GM20431 (cell line): ENCODE data around the gene PRR5.

Experiments
- in situ Hi-C: fragments of 300-500 bp; cut with MseI, MboI; formaldehyde crosslinking; loops from one replicate; pipeline ENCODE4 v1.15.0; 2020; ENCODE audit warnings: low sequenced_read_pairs; ENCODE audit not compliant: unreplicated experiment

The PRR5 gene

GRCh38 chr22:44710474-44711240 lies 8.7 kb downstream of the PRR5 start:
- in situ Hi-C loops, result no loop called here

- in situ Hi-C loops, result no loop called here
Observed at GRCh38 chr22:44711241-44711560, 9.2 kb downstream of the PRR5 start.

GRCh38 chr22:44711690-44712555 lies 9.9 kb downstream of the PRR5 start:
- in situ Hi-C loops, result no loop called here

GRCh38 chr22:44712962-44713361 lies 11.0 kb downstream of the PRR5 start:
- in situ Hi-C loops, result no loop called here

- in situ Hi-C loops, result no loop called here
Observed at GRCh38 chr22:44714703-44715350, 12.8 kb downstream of the PRR5 start.

- in situ Hi-C loops, result no loop called here
Observed at GRCh38 chr22:44718418-44718817, 16.4 kb downstream of the PRR5 start.

GRCh38 chr22:44719586-44720368 lies 17.8 kb downstream of the PRR5 start:
- in situ Hi-C loops, result no loop called here

GRCh38 chr22:44721213-44721612 lies 19.2 kb downstream of the PRR5 start:
- in situ Hi-C loops, result no loop called here

- in situ Hi-C loops, result no loop called here
Observed at GRCh38 chr22:44722611-44723010, 20.6 kb downstream of the PRR5 start.

GRCh38 chr22:44723801-44724200 lies 21.8 kb downstream of the PRR5 start:
- in situ Hi-C loops, result no loop called here

GRCh38 chr22:44724416-44724815 lies 22.4 kb downstream of the PRR5 start:
- in situ Hi-C loops, result no loop called here

- in situ Hi-C loops, result no loop called here
Observed at GRCh38 chr22:44724859-44725258, 22.9 kb downstream of the PRR5 start.

GRCh38 chr22:44726439-44726838 lies 24.4 kb downstream of the PRR5 start:
- in situ Hi-C loops, result no loop called here

- in situ Hi-C loops, result no loop called here
Observed at GRCh38 chr22:44727148-44727547, 25.1 kb downstream of the PRR5 start.

GRCh38 chr22:44727709-44728108 lies 25.7 kb downstream of the PRR5 start:
- in situ Hi-C loops, result no loop called here

- in situ Hi-C loops, result no loop called here
Observed at GRCh38 chr22:44728761-44729324, 26.8 kb downstream of the PRR5 start.

GRCh38 chr22:44729391-44730021 lies 27.5 kb downstream of the PRR5 start:
- in situ Hi-C loops, result loop anchor here (5.0 kb wide), 1 partner anchor 32 kb away; no protein-coding TSS in a partner anchor

- in situ Hi-C loops, result loop anchor here (5.0 kb wide), 1 partner anchor 33 kb away; no protein-coding TSS in a partner anchor
Observed at GRCh38 chr22:44730022-44730393, 28.0 kb downstream of the PRR5 start.
